Testis (tissue), 3 donors: ENCODE measurements around the gene RTL10. TPM values are rescaled to one million over a fixed set of nuclear protein-coding genes. Genes with fewer than 3 reads are reported as not detected.

Experiments used
- DNase-seq: peaks from one replicate; pipeline ENCODE4 v3.0.0-alpha.2; 2019
- H3K27ac ChIP-seq, 2 donors: fragments of 200-600 bp; sonication (generic); one replicate each; pipeline ENCODE4 v1.5.1; 2019
- H3K27me3 ChIP-seq: fragments of 200-600 bp; sonication (generic); one replicate; pipeline ENCODE4 v1.5.1; 2019
- H3K36me3 ChIP-seq: fragments of 200-600 bp; sonication (generic); one replicate; pipeline ENCODE4 v1.5.1; 2017; ENCODE audit warnings: low read depth; ENCODE audit errors: missing control alignments
- H3K4me1 ChIP-seq: fragments of 200-600 bp; sonication (generic); one replicate; pipeline ENCODE4 v1.5.1; 2019
- H3K4me3 ChIP-seq, 2 donors: fragments of 200-600 bp; sonication (generic); one replicate each; pipeline ENCODE4 v1.5.1; 2017 to 2019
- H3K9me3 ChIP-seq: fragments of 200-600 bp; sonication (generic); one replicate; pipeline ENCODE4 v1.5.1; 2017
- CTCF ChIP-seq, 3 experiments: fragments of 450-650 bp in 2 of 3; fragments of 200-600 bp in 1 of 3; sonication (generic) in 1 of 3; IDR thresholded peaks; one replicate each; pipeline ENCODE4 v1.5.1; 2016 to 2019; ENCODE audit warnings: antibody characterized with exemption in 3 of 3, mild to moderate bottlenecking in 2 of 3, moderate library complexity in 1 of 3
- POLR2A ChIP-seq: fragments of 450-650 bp; IDR thresholded peaks from one replicate; pipeline ENCODE4 v1.6.1; 2017; ENCODE audit warnings: antibody characterized with exemption, mild to moderate bottlenecking, moderate library complexity
- WGBS, 2 donors: methylation state at CpG; one replicate each; pipeline ENCODE4 v1.1.5; 2018; 5-methylcytosine and 5-hydroxymethylcytosine counted together
- intact Hi-C: fragments of 100-400 bp; cut with DNase I; formaldehyde crosslinking; loops from one replicate; pipeline ENCODE4 v1.15.1; 2023; ENCODE audit warnings: low total_unique reads
- polyA plus RNA-seq: library from polyadenylated mRNA; stranded (reverse); fragments of 350-450 nt; fragmentation: Illumina TruSeq; extraction: RNeasy Lipid Tissue Mini Kit (QIAGEN cat#74804); gene quantifications from one replicate; pipeline ENCODE4 v1.2.3, GENCODE V29; 2014; ENCODE audit warnings: low read depth, low replicate concordance; ENCODE audit not compliant: insufficient read depth
- total RNA-seq, 2 donors: library from RNA; depleted of rRNA; stranded (reverse); fragments of >200 nt; gene quantifications; one replicate each; pipeline ENCODE4 v1.2.3, GENCODE V29; 2016

Gene RTL10
- total and polyA plus RNA-seq, 3 donors from 2014 or later: 10.9 to 14.7 (median 11.0) TPM

- no peak overlapping the region for H3K4me3 ChIP-seq
- H3K4me1 ChIP-seq: peaks cover 12% of the 10 kb centered on the region
- 88 to 92% methylated on average over 13 of the region's 13 CpGs for WGBS, 2 donors
- no peaks in the 10 kb centered on the region for H3K9me3 ChIP-seq
- no peak overlapping the region for H3K27ac ChIP-seq
- no peaks in the 10 kb centered on the region for H3K27me3 ChIP-seq
- H3K36me3 ChIP-seq: no peaks in the 10 kb centered on the region
- TF ChIP-seq CTCF (IDR thresholded peaks at IDR 0.05) (no peak), POLR2A (no peak)
- DNase-seq: no peak
- intact Hi-C loops: no loop called here
These were observed 38.3 kb upstream of the RTL10 start for GRCh38 chr22:19892925-19893324.

- no peak for TF ChIP-seq CTCF (IDR thresholded peaks at IDR 0.05)
- TF ChIP-seq POLR2A: no peak
- Histone ChIP-seq H3K36me3 (no peaks in the 10 kb centered on the region), H3K4me3 (no peak overlapping the region), H3K27ac (no peak overlapping the region), H3K4me1 (peaks cover 12% of the 10 kb centered on the region), H3K27me3 (no peaks in the 10 kb centered on the region), H3K9me3 (no peaks in the 10 kb centered on the region)
- WGBS, 2 donors: 56% methylated on average over 23 to 24 of the region's 24 CpGs
- intact Hi-C loops: no loop called here
- DNase-seq: no peak
These were observed 37.7 kb upstream of the RTL10 start for GRCh38 chr22:19892257-19892879.

GRCh38 chr22:19891317-19892256 is 36.9 kb upstream of the RTL10 start:
- peaks cover 12% of the 10 kb centered on the region for H3K4me1 ChIP-seq
- no peak for DNase-seq
- intact Hi-C loops: no loop called here
- H3K4me3 ChIP-seq: no peak overlapping the region
- no peaks in the 10 kb centered on the region for H3K27me3 ChIP-seq
- no peak overlapping the region for H3K27ac ChIP-seq
- no peaks in the 10 kb centered on the region for H3K9me3 ChIP-seq
- 46 to 59% methylated on average over 15 to 30 of the region's 32 CpGs for WGBS, 2 donors
- no peaks in the 10 kb centered on the region for H3K36me3 ChIP-seq
- TF ChIP-seq CTCF (IDR thresholded peaks at IDR 0.05): no peak
- no peak for TF ChIP-seq POLR2A

GRCh38 chr22:19890502-19891316 is 36.0 kb upstream of the RTL10 start:
- Histone ChIP-seq H3K27me3 (no peaks in the 10 kb centered on the region), H3K9me3 (no peaks in the 10 kb centered on the region), H3K36me3 (no peaks in the 10 kb centered on the region), H3K4me1 (peaks cover 12% of the 10 kb centered on the region), H3K27ac (no peak overlapping the region), H3K4me3 (no peak overlapping the region)
- 83 to 100% methylated on average over 8 to 20 of the region's 20 CpGs for WGBS, 2 donors
- TF ChIP-seq CTCF (IDR thresholded peaks at IDR 0.05) (no peak), POLR2A (no peak)
- intact Hi-C loops: no loop called here
- DNase-seq: no peak
